Measurements from ENCODE around the gene KCNIP2.

The KCNIP2 gene

DNA sequence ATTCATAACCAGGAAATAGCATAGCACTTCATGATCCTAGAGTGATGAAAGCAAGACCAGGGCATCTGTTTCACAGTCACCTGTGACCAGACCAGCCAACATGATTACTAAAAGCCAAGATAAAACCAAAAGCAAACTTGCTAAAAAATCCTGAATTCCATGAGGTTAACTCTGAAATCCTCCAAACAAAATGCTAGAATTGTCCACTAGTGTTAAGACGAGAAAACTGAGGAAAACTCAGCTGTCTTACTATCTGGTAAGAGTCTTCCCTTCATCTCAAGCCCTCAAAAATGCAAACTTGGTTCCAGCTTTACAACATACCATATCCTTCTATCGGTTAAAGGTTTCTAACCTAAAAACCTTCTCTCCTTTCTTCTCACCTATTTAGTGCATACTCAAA, 59.0 kb downstream of the KCNIP2 start:
- TF ChIP-seq, protein P1, sequence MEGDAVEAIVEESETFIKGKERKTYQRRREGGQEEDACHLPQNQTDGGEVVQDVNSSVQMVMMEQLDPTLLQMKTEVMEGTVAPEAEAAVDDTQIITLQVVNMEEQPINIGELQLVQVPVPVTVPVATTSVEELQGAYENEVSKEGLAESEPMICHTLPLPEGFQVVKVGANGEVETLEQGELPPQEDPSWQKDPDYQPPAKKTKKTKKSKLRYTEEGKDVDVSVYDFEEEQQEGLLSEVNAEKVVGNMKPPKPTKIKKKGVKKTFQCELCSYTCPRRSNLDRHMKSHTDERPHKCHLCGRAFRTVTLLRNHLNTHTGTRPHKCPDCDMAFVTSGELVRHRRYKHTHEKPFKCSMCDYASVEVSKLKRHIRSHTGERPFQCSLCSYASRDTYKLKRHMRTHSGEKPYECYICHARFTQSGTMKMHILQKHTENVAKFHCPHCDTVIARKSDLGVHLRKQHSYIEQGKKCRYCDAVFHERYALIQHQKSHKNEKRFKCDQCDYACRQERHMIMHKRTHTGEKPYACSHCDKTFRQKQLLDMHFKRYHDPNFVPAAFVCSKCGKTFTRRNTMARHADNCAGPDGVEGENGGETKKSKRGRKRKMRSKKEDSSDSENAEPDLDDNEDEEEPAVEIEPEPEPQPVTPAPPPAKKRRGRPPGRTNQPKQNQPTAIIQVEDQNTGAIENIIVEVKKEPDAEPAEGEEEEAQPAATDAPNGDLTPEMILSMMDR (IDR thresholded peaks at IDR 0.05; ENCODE audit: insufficient read depth, low read length, missing control alignments), result no peak
- POLR2A ChIA-PET, result no interaction called here
- no peak for DNase-seq (ENCODE audit: low read depth, low spot score)
- H3K4me3 ChIP-seq (ENCODE audit: low read depth, low read length), result no peak overlapping the region
- CTCF ChIA-PET, result interaction anchor here (0.7 to 9.3 kb wide), 7 partner anchors 10 to 571 kb away, joined by 3 to 265 read pairs (median 54); no protein-coding TSS in a partner anchor

DNA sequence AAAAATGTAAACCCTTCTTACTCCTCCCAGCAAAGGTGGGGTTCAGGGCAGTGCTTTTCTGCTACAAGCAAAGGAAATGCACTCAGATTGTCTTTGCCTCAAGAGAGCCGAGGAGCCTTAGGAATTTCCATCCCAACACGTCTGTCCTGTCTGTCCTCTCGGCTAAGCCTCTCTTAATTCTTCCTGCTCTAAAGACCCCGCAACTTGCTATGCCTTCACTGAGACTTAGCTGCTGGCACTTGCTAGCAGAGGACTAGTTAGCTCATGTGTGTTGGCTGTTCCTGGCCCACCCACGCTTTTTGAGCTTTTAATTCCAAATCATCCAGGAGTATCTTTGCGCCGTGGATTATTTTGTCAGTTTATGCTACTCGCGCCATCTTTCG, 59.9 kb downstream of the KCNIP2 start:
- no peak for DNase-seq (ENCODE audit: low read depth, low spot score)
- POLR2A ChIA-PET, result interaction anchor here (0.7 to 0.8 kb wide), 2 partner anchors 28 to 35 kb away, joined by 3 read pairs; no protein-coding TSS in a partner anchor
- H3K4me3 ChIP-seq (ENCODE audit: low read depth, low read length), result peak overlapping the region; percentile 84
- TF ChIP-seq, protein P1 (IDR thresholded peaks at IDR 0.05; ENCODE audit: insufficient read depth, low read length, missing control alignments), result no peak
- CTCF ChIA-PET, result interaction anchor here (1.1 to 9.3 kb wide), 8 partner anchors 11 to 623 kb away, joined by 4 to 265 read pairs (median 36); no protein-coding TSS in a partner anchor

DNA sequence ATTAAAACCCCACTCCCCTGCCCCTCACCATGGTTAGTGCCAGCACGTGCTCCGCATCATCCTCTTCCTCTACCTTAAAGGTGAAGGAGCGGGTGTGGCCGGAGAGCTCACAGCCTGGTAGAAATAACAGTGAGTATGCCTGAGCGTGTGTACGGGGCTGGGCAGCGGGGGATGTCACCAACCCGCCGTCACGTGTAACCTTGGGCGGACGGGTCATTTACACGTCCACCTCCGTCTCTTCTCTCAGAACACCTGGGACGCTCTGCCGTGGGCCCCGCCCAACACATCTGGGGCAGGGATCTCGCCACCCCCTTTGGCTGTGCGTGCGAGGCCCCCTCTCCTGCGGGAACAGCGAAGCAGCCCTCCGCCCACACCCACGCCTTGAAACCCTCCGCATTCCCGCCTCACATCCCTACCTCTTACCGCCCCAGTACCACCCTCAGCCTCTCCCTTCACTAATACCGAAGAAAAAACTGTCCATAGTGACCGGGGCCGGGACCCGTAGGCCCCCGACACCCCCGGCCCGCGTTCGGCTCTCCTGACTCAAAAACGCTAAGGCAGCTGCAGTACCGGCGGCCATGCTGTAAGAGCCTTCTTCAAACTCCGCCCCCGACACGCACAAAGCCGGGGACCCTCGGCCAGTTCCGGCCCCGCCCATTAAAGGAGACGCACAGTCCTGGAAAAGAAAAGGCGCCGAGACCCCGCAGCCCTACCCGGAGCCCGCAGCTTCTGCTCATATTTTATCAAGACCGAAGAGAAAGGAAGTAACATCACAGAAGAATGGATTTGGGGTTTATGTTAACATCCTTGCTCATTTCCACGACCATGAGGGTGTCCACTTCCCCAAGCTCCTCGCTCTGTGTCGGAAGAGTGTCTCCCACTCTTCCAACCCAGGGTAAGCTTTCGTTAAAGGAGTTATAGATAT, 60.5 kb downstream of the KCNIP2 start, which contains the start of gene NPM3:
TSS of gene NPM3 (minus strand) at position 636 of the 925 bp plus-strand sequence. CDS start at position 580, 56 bp downstream.
- ChIA-PET CTCF (interaction anchor here (0.6 to 9.3 kb wide), 21 partner anchors 10 to 829 kb away, joined by 3 to 265 read pairs (median 5); no protein-coding TSS in a partner anchor), POLR2A (interaction anchor here (0.7 to 1.0 kb wide), 3 partner anchors 29 to 213 kb away, joined by 3 read pairs; no protein-coding TSS in a partner anchor)
- DNase-seq (ENCODE audit: low read depth, low spot score), result no peak
- peak within 1 kb of the TSS; percentile 84 for H3K4me3 ChIP-seq (ENCODE audit: low read depth, low read length)
- TF ChIP-seq, protein P1 (IDR thresholded peaks at IDR 0.05; ENCODE audit: insufficient read depth, low read length, missing control alignments), result no peak

DNA sequence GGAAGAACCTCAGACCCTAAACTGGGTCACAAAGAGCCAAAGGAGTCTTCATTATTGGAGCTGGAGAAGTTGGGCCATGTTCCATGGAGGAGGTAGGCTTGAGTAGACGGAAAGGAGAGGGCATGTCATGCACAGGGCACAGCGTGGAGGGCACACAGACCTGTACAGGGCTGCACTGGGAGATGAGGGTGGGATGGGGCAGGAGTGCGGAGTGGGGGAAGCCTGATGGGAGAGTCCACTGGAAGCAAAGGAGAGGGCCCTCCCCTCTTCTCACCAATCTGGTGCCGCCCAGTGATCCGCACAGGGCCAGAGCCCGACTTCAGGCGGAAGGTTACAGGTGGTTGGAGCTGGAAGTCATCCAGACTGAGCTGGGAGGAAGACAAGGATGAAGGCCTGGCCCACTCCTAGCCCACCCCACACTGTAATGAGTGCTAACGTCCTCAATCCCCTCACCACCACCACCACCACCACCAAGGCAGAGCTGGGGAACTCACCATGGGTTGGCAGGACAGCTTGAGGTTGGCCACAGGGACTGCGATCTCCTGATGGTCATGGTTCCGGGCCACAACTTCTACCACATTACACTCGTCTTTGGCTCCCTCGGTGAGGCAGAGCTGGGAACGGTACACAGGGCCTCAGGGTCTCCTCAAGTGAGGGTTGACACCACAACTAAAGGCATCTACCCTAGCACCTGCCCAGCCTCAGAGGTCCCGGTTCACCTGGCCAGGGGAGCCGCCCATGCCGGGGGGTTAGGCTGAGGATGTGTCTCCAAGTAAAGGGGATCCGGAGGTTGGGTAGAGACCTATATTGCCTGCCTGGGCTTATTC, 61.4 kb downstream of the KCNIP2 start:
- H3K4me3 ChIP-seq (ENCODE audit: low read depth, low read length), result peak overlapping the region; percentile 84
- TF ChIP-seq, protein P1 (IDR thresholded peaks at IDR 0.05; ENCODE audit: insufficient read depth, low read length, missing control alignments), result no peak
- CTCF ChIA-PET, result interaction anchor here (0.6 to 9.3 kb wide), 31 partner anchors 9 to 828 kb away, joined by 3 to 265 read pairs (median 5); partner anchors contain the start of genes DPCD and POLL
- DNase-seq (ENCODE audit: low read depth, low spot score), result no peak
- POLR2A ChIA-PET, result interaction anchor here (1.0 kb wide), 1 partner anchor 212 kb away, joined by 3 read pairs; no protein-coding TSS in a partner anchor

DNA sequence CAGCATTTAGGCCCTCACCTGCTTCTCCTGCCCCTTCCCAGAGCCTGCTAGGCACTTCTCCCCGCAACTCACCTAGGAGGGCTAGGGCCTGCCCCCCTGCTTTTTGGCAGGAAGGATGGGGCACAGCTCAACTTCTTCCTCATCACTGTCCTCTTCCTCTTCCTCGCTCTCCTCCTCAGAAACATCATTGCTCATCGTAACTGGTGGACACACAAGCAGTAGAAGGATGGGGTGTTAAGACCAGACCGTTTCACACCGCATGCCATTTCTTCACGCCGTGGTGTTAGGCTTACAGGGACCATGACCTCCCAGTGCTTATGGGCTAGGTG, 62.0 kb downstream of the KCNIP2 start:
- CTCF ChIA-PET, result interaction anchor here (0.6 to 9.3 kb wide), 60 partner anchors 8 to 720 kb away, joined by 3 to 265 read pairs (median 5); partner anchors contain the start of genes DPCD, FBXW4, KAZALD1 and OGA
- TF ChIP-seq, protein P1 (IDR thresholded peaks at IDR 0.05; ENCODE audit: insufficient read depth, low read length, missing control alignments), result no peak
- no peak overlapping the region; the same call in 1 of the 2 replicates for H3K4me3 ChIP-seq (ENCODE audit: low read depth, low read length)
- POLR2A ChIA-PET, result interaction anchor here (0.7 to 1.0 kb wide), 3 partner anchors 87 to 291 kb away, joined by 3 read pairs; partner anchors contain the start of gene FBXW4
- DNase-seq (ENCODE audit: low read depth, low spot score), result no peak
